Loucy (cell line): ENCODE data around the gene BRSK2.
"Not testable (repeated sequence)": the region's sequence is repeated elsewhere in the genome, so short reads cannot be mapped to it uniquely, and the experiment has no call there.

Source experiments
- H2AFZ ChIP-seq: fragments of 200-600 bp; sonication (generic); 2 replicates; pipeline ENCODE4 v1.6.0; 2016; ENCODE audit warnings: antibody characterized with exemption, mild to moderate bottlenecking, low read length, moderate library complexity
- H3F3A ChIP-seq: fragments of 200-600 bp; 2 replicates; pipeline ENCODE4 v1.6.0; 2016; ENCODE audit warnings: antibody characterized with exemption, low read depth, mild to moderate bottlenecking
- H3K27me3 ChIP-seq: fragments of 200-600 bp; sonication (generic); 2 replicates; pipeline ENCODE4 v1.6.1; 2014; ENCODE audit warnings: low read length, mild to moderate bottlenecking; ENCODE audit not compliant: insufficient read depth, poor library complexity, severe bottlenecking
- H3K36me3 ChIP-seq: fragments of 200-600 bp; sonication (generic); 2 replicates; pipeline ENCODE4 v1.6.1; 2016; ENCODE audit warnings: low read length; ENCODE audit not compliant: insufficient read depth
- H3K4me1 ChIP-seq: fragments of 200-600 bp; sonication (generic); 2 replicates; pipeline ENCODE4 v1.5.1; 2014; ENCODE audit warnings: low read length, mild to moderate bottlenecking; ENCODE audit not compliant: insufficient read depth, poor library complexity, severe bottlenecking
- H3K4me2 ChIP-seq: fragments of 200-600 bp; sonication (generic); 2 replicates; pipeline ENCODE4 v1.6.0; 2014; ENCODE audit warnings: antibody characterized with exemption, low read length, low read depth, mild to moderate bottlenecking; ENCODE audit not compliant: poor library complexity, severe bottlenecking
- H3K4me3 ChIP-seq: fragments of 200-600 bp; sonication (generic); 2 replicates; pipeline ENCODE4 v1.5.1; 2014; ENCODE audit warnings: low read length, mild to moderate bottlenecking, mixed read lengths; ENCODE audit not compliant: poor library complexity, severe bottlenecking
- H3K79me2 ChIP-seq: fragments of 200-600 bp; sonication (generic); 2 replicates; pipeline ENCODE4 v1.6.1; 2014; ENCODE audit warnings: low read length; ENCODE audit not compliant: insufficient read depth
- H3K9ac ChIP-seq: fragments of 200-600 bp; sonication (generic); 2 replicates; pipeline ENCODE4 v1.6.0; 2014; ENCODE audit warnings: mild to moderate bottlenecking, low read depth, low read length, moderate library complexity; ENCODE audit not compliant: poor library complexity, severe bottlenecking
- H3K9me2 ChIP-seq: fragments of 200-600 bp; sonication (generic); replicated peaks from 2 replicates; pipeline ENCODE4 v1.6.1; 2016; ENCODE audit warnings: low read depth, low read length, mixed read lengths
- H3K9me3 ChIP-seq: fragments of 200-600 bp; sonication (generic); 2 replicates; pipeline ENCODE4 v1.6.1; 2014; ENCODE audit warnings: mild to moderate bottlenecking, antibody characterized with exemption, low read length, low read depth; ENCODE audit not compliant: insufficient read depth
- H4K20me1 ChIP-seq: fragments of 200-600 bp; sonication (generic); 2 replicates; pipeline ENCODE4 v1.6.0; 2014; ENCODE audit warnings: antibody characterized with exemption, low read length, mild to moderate bottlenecking; ENCODE audit not compliant: insufficient read depth, poor library complexity, severe bottlenecking
- EZH2phosphoT487 ChIP-seq: fragments of 200-600 bp; IDR thresholded peaks from 2 replicates; pipeline ENCODE4 v1.6.1; 2018; ENCODE audit warnings: antibody characterized with exemption, mild to moderate bottlenecking, moderate library complexity, borderline replicate concordance
- TF ChIP-seq, protein P1 (sequence below): fragments of 200-600 bp; sonication (generic); conservative IDR thresholded peaks from 2 replicates; pipeline ENCODE4 v1.5.1; 2014; ENCODE audit warnings: mild to moderate bottlenecking, antibody characterized with exemption, low read length

Gene BRSK2

DNA sequence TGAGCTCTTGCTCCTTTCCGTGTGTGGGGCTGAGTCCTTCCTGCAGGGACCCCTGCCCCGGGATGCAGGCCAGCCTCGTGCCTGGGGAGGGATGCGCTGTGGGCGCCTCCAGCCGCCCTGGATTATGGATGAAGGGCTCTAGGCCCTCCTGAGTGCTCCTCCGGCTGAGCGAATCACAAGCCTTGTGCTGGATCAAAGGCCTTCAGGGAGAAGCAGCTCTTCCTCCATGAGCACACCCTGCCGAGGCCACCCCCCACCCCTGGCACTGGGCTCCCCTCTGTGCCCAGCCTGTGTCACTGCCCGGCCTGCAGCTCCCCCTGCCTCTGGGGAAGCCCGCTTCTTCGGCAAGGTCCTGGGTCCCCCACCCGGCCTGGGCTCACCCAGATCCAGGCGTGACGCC is 43.8 kb downstream of the BRSK2 start:
- Histone ChIP-seq H2AFZ (no peak overlapping the region), H3K9me3 (no peaks in the 10 kb centered on the region; the same call in 1 of the 2 replicates), H3K36me3 (no peaks in the 10 kb centered on the region), H4K20me1 (no peaks in the 10 kb centered on the region), H3K9ac (no peak overlapping the region), H3F3A (no peaks in the 10 kb centered on the region), H3K4me3 (no peak overlapping the region), H3K4me1 (no peaks in the 10 kb centered on the region), H3K9me2 (no peaks in the 10 kb centered on the region), H3K79me2 (no peaks in the 10 kb centered on the region), H3K4me2 (no peak overlapping the region), H3K27me3 (no peaks in the 10 kb centered on the region)
- TF ChIP-seq EZH2phosphoT487, result no peak
- TF ChIP-seq, protein P1, sequence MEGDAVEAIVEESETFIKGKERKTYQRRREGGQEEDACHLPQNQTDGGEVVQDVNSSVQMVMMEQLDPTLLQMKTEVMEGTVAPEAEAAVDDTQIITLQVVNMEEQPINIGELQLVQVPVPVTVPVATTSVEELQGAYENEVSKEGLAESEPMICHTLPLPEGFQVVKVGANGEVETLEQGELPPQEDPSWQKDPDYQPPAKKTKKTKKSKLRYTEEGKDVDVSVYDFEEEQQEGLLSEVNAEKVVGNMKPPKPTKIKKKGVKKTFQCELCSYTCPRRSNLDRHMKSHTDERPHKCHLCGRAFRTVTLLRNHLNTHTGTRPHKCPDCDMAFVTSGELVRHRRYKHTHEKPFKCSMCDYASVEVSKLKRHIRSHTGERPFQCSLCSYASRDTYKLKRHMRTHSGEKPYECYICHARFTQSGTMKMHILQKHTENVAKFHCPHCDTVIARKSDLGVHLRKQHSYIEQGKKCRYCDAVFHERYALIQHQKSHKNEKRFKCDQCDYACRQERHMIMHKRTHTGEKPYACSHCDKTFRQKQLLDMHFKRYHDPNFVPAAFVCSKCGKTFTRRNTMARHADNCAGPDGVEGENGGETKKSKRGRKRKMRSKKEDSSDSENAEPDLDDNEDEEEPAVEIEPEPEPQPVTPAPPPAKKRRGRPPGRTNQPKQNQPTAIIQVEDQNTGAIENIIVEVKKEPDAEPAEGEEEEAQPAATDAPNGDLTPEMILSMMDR, result no peak

DNA sequence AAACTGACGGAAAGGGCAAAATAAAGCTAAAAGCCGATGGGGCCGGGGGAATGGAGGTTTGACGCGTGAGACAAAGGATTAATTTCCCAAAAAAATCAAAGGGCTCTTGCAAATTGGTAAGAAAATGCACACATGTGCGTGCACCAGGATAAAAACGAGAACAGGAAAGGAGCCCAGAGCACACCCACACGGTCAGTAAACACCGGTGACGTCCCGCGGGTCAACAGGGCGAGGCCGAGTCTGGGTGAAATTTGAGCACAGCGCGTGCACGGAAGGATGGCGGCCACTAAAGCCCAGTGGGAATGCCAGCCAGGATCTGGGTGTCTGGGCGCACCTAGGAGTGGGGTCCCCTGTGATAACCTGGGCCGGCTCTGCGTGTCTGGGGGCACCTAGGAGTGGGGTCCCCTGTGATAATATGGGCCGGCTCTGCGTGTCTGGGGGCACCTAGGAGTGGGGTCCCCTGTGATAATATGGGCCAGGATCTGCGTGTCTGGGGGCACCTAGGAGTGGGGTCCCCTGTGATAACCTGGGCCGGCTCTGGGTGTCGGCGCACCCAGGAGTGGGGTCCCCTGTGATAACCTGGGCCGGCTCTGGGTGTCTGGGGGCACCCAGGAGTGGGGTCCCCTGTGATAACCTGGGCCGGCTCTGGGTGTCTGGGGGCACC is 44.4 kb downstream of the BRSK2 start:
- H3K9me2 ChIP-seq, result no peaks in the 10 kb centered on the region
- H3K9me3 ChIP-seq, result no peaks in the 10 kb centered on the region
- no peak overlapping the region for H3K4me3 ChIP-seq
- no peaks in the 10 kb centered on the region for H3K27me3 ChIP-seq
- no peak for TF ChIP-seq EZH2phosphoT487
- TF ChIP-seq, protein P1, result no peak
- no peak overlapping the region for H2AFZ ChIP-seq
- H3K4me2 ChIP-seq, result no peak overlapping the region
- no peaks in the 10 kb centered on the region for H3K79me2 ChIP-seq
- no peaks in the 10 kb centered on the region for H3K36me3 ChIP-seq
- H3F3A ChIP-seq, result no peaks in the 10 kb centered on the region
- no peaks in the 10 kb centered on the region for H4K20me1 ChIP-seq
- H3K9ac ChIP-seq, result no peak overlapping the region
- no peaks in the 10 kb centered on the region for H3K4me1 ChIP-seq

DNA sequence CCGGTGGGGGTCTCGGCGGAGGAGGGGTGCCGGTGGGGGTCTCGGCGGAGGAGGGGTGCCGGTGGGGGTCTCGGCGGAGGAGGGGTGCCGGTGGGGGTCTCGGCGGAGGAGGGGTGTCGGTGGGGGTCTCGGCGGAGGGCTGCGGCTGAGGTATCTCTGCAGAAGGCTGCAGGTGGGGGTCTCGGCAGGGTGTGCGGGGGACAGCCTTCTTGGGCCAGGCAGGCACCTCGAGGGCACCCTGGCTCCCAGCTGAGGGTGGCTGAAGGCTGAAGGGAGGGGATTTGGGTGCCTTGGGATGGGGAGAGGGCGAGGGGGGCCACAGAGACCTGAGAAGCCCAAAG is 45.7 kb downstream of the BRSK2 start:
- H3K4me2 ChIP-seq, H3K36me3 ChIP-seq: not testable (repeated sequence)

DNA sequence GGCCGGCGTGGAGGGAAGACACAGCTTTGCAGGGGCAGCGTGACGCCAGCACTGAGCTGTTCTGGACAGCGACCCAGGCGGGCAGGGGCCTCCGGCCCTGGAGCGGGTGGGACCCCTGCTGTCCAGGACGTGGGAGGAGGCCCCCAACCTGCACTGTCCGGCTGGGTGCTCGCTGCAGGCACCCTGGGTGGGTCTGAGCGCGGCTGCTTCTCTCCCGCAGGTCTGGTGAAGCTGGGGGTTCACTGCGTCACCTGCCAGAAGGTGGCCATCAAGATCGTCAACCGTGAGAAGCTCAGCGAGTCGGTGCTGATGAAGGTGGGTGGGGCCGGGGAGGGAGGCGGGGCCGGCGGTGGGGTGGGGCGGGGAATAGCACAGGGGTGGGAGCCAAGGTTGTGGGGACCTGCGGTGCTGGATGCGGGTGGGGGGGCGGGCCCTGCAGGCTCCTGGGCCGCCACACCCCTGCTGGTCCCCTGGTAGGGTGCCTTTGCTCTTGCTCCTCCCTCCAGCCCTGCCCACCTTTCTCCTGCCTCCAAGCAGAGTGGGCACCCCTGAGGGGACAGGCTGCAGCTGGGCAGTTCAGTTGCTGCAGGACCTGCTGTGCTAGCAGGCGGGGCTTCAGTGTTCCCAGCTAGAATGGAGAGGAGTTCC is 46.2 kb downstream of the BRSK2 start:
- H3K4me2 ChIP-seq, result no peak overlapping the region
- no peak overlapping the region for H3K4me3 ChIP-seq
- H3K9me2 ChIP-seq, result no peaks in the 10 kb centered on the region
- no peaks in the 10 kb centered on the region for H3K79me2 ChIP-seq
- no peaks in the 10 kb centered on the region for H3F3A ChIP-seq
- no peaks in the 10 kb centered on the region for H3K36me3 ChIP-seq
- H3K4me1 ChIP-seq, result no peaks in the 10 kb centered on the region
- H3K9me3 ChIP-seq, result no peaks in the 10 kb centered on the region
- H4K20me1 ChIP-seq, result no peaks in the 10 kb centered on the region
- no peaks in the 10 kb centered on the region for H3K27me3 ChIP-seq
- H3K9ac ChIP-seq, result no peak overlapping the region
- no peak overlapping the region for H2AFZ ChIP-seq
- no peak for TF ChIP-seq EZH2phosphoT487
- TF ChIP-seq, protein P1, result no peak

More for the DNA sequence above, 45.7 kb downstream of the BRSK2 start:
- H3K9me2 ChIP-seq, H3K4me3 ChIP-seq, H3F3A ChIP-seq, H2AFZ ChIP-seq, H3K4me1 ChIP-seq, H4K20me1 ChIP-seq, H3K9me3 ChIP-seq, H3K79me2 ChIP-seq, H3K9ac ChIP-seq, H3K27me3 ChIP-seq: not testable (repeated sequence)
